GM18861 (cell line): ENCODE results near the gene DNAH12.

Experiments
- ATAC-seq: cut with Tn5 transposase; IDR thresholded peaks from one replicate; pipeline ENCODE4 v1.9.1; 2021; ENCODE audit not compliant: unreplicated experiment

Gene DNAH12

GRCh38 chr3:57256844-57257243 lies 287.3 kb downstream of the DNAH12 start:
- no peak for ATAC-seq

GRCh38 chr3:57252404-57252803 lies 291.7 kb downstream of the DNAH12 start:
- no peak for ATAC-seq

DNA sequence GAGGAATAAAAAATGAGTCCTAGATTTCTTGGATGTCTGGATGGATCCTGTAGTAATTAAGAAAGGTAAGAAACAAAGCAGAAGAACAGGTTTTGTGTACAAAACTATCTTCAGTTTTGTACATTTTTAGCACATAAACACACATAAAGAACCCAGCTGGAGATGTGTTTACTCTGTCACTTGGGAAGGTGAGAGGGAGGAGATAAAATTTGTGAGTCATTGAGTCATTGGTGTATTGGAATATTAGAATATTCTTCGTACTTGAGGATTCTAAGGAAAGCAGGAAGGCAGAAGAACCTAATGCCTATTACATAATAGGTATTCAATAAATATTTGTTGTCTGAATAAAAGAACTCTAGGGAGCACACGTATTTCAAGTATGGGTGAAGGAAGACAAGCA lies 299.2 kb downstream of the DNAH12 start:
- no peak for ATAC-seq
